ENCODE data around the gene MYL9.
"Not testable (repeated sequence)": the region's sequence is repeated elsewhere in the genome, so short reads cannot be mapped to it uniquely, and the experiment has no call there.

MYL9 gene

GRCh38 chr20:36541227-36541767 is at the start of gene MYL9:
MYL9 (plus strand) TSS chr20:36541519; CDS start chr20:36544885, 3,366 bp downstream.
- peak; percentile 82 for DNase-seq

- peak; percentile 41 for DNase-seq
Measured at GRCh38 chr20:36491901-36492617, 49.3 kb upstream of the MYL9 start.

GRCh38 chr20:36493051-36493800 is 48.1 kb upstream of the MYL9 start:
- no peak for DNase-seq

GRCh38 chr20:36493801-36494114 is 47.6 kb upstream of the MYL9 start:
- DNase-seq, result peak; percentile 63

- no peak for DNase-seq
Measured at GRCh38 chr20:36496707-36497669, 44.3 kb upstream of the MYL9 start.

- DNase-seq, result no peak
Measured at GRCh38 chr20:36497856-36498255, 43.5 kb upstream of the MYL9 start.

GRCh38 chr20:36498386-36499179 is 42.7 kb upstream of the MYL9 start:
- no peak for DNase-seq

GRCh38 chr20:36499211-36499610 is 42.1 kb upstream of the MYL9 start:
- DNase-seq, result no peak

GRCh38 chr20:36499723-36500501 is 41.4 kb upstream of the MYL9 start:
- DNase-seq, result no peak

GRCh38 chr20:36501367-36502006 is 39.8 kb upstream of the MYL9 start:
- DNase-seq, result no peak

GRCh38 chr20:36504295-36504694 is 37.0 kb upstream of the MYL9 start:
- no peak for DNase-seq

GRCh38 chr20:36506253-36506652 is 35.1 kb upstream of the MYL9 start:
- DNase-seq, result no peak

- no peak for DNase-seq
Measured at GRCh38 chr20:36507746-36508145, 33.6 kb upstream of the MYL9 start.

GRCh38 chr20:36519012-36519719 is 22.2 kb upstream of the MYL9 start:
- DNase-seq, result no peak

GRCh38 chr20:36519944-36520343 is 21.4 kb upstream of the MYL9 start:
- DNase-seq, result peak; percentile 16

GRCh38 chr20:36521526-36521925 is 19.8 kb upstream of the MYL9 start:
- DNase-seq, result no peak

GRCh38 chr20:36522412-36522811 is 18.9 kb upstream of the MYL9 start:
- DNase-seq, result not testable (repeated sequence)

GRCh38 chr20:36523341-36523740 is 18.0 kb upstream of the MYL9 start:
- DNase-seq, result no peak

GRCh38 chr20:36525620-36526365 is 15.5 kb upstream of the MYL9 start:
- DNase-seq, result no peak
